PC-3 (cell line): ENCODE data around the gene RHCE.

ENCODE experiments used
- EZH2 ChIP-seq: fragments of 300-600 bp; sonication (generic); IDR thresholded peaks from one replicate; pipeline ENCODE4 v1.6.1; 2017; ENCODE audit warnings: antibody characterized with exemption, mild to moderate bottlenecking, low read length; ENCODE audit not compliant: unreplicated experiment
- TF ChIP-seq, protein P1 (sequence below): fragments of 300-600 bp; sonication (generic); conservative IDR thresholded peaks from 2 replicates; pipeline ENCODE4 v1.5.1; 2017; ENCODE audit warnings: antibody characterized with exemption, low read depth, mild to moderate bottlenecking, low read length

DNA sequence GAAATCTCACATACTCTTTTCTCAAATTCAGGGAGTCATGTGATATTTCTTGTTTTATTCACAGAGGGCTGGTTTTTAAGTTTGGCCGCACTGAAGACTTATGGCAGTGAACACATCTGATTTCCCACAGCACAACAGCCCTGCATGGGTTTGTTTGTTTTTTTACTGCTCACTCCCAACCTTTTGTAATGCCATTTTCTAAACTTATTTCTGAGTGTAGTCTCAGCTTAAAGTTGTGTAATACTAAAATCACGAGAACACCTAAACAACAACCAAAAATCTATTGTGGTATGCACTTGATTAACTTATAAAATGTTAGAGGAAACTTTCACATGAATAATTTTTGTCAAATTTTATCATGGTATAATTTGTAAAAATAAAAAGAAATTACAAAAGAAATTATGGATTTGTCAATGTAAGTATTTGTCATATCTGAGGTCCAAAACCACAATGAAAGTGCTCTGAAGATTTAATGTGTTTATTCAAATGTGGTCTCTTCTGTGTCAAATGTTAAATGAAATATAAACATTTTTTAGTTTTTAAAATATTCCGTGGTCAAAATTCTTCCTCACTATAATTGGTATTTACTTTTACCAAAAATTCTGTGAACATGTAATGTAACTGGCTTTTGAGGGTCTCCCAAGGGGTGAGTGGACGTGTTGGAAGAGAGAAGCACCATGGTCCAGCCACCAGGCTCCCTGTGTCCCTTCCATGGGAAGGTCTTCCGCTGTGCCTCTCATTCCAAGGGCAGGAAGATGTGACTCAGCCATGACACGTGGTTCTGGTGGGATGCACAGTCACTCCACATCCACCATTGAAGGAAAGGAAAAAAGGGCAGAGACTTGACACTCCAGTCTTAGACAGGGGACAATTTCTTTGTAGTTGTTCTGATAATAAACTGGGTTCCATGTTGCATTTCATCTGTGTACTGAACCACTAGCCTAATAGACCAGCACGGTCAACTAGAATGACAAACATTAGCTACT, 59.7 kb downstream of the RHCE start:
- TF ChIP-seq, protein P1, sequence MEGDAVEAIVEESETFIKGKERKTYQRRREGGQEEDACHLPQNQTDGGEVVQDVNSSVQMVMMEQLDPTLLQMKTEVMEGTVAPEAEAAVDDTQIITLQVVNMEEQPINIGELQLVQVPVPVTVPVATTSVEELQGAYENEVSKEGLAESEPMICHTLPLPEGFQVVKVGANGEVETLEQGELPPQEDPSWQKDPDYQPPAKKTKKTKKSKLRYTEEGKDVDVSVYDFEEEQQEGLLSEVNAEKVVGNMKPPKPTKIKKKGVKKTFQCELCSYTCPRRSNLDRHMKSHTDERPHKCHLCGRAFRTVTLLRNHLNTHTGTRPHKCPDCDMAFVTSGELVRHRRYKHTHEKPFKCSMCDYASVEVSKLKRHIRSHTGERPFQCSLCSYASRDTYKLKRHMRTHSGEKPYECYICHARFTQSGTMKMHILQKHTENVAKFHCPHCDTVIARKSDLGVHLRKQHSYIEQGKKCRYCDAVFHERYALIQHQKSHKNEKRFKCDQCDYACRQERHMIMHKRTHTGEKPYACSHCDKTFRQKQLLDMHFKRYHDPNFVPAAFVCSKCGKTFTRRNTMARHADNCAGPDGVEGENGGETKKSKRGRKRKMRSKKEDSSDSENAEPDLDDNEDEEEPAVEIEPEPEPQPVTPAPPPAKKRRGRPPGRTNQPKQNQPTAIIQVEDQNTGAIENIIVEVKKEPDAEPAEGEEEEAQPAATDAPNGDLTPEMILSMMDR = no peak
- TF ChIP-seq EZH2 = no peak
